Panc1 (cell line): ENCODE measurements around the gene TBX4.

Experiments used
- TF ChIP-seq, protein P1 (sequence below): fragments of 450-650 bp; IDR thresholded peaks from 2 replicates; pipeline ENCODE4 v1.5.1; 2017; ENCODE audit warnings: mild to moderate bottlenecking
- TF ChIP-seq, protein P2 (sequence below), 2 experiments: IDR thresholded peaks; 2 replicates each; pipeline ENCODE4 v1.6.1; 2011 to 2012; ENCODE audit warnings: low read depth in 2 of 2, control low read depth in 1 of 2, low read length in 1 of 2, mild to moderate bottlenecking in 1 of 2, moderate library complexity in 1 of 2; ENCODE audit not compliant: insufficient read depth in 1 of 2

DNA sequence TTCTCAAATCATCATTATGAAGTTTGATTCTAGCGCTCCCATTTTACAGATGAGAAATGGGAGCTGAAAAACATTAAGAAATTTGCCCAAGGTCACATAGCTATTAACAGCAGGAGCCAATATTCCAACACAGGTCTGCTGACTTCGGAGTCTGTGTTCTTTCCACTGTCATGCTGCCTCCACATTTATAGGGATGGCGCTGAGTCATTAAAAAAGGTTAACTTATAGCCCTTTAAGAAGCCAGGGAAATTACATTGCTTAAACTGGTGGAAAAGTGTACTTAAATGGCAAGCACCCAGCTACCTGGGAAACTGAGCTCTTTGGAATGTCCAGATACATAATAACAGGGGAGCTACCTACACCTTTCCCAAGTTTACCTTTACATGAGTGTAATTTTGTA lies 65.0 kb downstream of the TBX4 start:
- TF ChIP-seq, protein P1, sequence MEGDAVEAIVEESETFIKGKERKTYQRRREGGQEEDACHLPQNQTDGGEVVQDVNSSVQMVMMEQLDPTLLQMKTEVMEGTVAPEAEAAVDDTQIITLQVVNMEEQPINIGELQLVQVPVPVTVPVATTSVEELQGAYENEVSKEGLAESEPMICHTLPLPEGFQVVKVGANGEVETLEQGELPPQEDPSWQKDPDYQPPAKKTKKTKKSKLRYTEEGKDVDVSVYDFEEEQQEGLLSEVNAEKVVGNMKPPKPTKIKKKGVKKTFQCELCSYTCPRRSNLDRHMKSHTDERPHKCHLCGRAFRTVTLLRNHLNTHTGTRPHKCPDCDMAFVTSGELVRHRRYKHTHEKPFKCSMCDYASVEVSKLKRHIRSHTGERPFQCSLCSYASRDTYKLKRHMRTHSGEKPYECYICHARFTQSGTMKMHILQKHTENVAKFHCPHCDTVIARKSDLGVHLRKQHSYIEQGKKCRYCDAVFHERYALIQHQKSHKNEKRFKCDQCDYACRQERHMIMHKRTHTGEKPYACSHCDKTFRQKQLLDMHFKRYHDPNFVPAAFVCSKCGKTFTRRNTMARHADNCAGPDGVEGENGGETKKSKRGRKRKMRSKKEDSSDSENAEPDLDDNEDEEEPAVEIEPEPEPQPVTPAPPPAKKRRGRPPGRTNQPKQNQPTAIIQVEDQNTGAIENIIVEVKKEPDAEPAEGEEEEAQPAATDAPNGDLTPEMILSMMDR: no peak
- TF ChIP-seq, protein P2, sequence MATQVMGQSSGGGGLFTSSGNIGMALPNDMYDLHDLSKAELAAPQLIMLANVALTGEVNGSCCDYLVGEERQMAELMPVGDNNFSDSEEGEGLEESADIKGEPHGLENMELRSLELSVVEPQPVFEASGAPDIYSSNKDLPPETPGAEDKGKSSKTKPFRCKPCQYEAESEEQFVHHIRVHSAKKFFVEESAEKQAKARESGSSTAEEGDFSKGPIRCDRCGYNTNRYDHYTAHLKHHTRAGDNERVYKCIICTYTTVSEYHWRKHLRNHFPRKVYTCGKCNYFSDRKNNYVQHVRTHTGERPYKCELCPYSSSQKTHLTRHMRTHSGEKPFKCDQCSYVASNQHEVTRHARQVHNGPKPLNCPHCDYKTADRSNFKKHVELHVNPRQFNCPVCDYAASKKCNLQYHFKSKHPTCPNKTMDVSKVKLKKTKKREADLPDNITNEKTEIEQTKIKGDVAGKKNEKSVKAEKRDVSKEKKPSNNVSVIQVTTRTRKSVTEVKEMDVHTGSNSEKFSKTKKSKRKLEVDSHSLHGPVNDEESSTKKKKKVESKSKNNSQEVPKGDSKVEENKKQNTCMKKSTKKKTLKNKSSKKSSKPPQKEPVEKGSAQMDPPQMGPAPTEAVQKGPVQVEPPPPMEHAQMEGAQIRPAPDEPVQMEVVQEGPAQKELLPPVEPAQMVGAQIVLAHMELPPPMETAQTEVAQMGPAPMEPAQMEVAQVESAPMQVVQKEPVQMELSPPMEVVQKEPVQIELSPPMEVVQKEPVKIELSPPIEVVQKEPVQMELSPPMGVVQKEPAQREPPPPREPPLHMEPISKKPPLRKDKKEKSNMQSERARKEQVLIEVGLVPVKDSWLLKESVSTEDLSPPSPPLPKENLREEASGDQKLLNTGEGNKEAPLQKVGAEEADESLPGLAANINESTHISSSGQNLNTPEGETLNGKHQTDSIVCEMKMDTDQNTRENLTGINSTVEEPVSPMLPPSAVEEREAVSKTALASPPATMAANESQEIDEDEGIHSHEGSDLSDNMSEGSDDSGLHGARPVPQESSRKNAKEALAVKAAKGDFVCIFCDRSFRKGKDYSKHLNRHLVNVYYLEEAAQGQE (IDR thresholded peaks at IDR 0.05; ENCODE audit: insufficient read depth in 1 of 2, low read depth in 2 of 2, low read length in 1 of 2): no peak
